ENCODE measurements around the gene GJA1.
"Not testable (repeated sequence)": the region's sequence is repeated elsewhere in the genome, so short reads cannot be mapped to it uniquely, and the experiment has no call there.

The GJA1 gene

GRCh38 chr6:121435444-121436069 is at the start of gene GJA1:
Gene GJA1 (plus strand): TSS chr6:121435646. CDS start chr6:121446848, 11,202 bp downstream.
- H3K4me3 ChIP-seq (ENCODE audit: control insufficient read depth, low read depth, low read length), result peak within 1 kb of the TSS; percentile 95
- no peak for TF ChIP-seq CTCF (IDR thresholded peaks at IDR 0.05; ENCODE audit: control insufficient read depth, insufficient read depth, low read depth, low read length, missing control alignments)
- DNase-seq (ENCODE audit: low read depth), result peak; percentile 58

- DNase-seq (ENCODE audit: low read depth); H3K4me3 ChIP-seq (ENCODE audit: control insufficient read depth, low read depth, low read length): not testable (repeated sequence)
Observed at GRCh38 chr6:121386551-121386950, 48.9 kb upstream of the GJA1 start.

- H3K4me3 ChIP-seq (ENCODE audit: control insufficient read depth, low read depth, low read length), result no peak overlapping the region
- no peak for DNase-seq (ENCODE audit: low read depth)
- TF ChIP-seq CTCF (IDR thresholded peaks at IDR 0.05; ENCODE audit: control insufficient read depth, insufficient read depth, low read depth, low read length, missing control alignments), result no peak
Observed at GRCh38 chr6:121389419-121389818, 46.0 kb upstream of the GJA1 start.

- no peak for TF ChIP-seq CTCF (IDR thresholded peaks at IDR 0.05; ENCODE audit: control insufficient read depth, insufficient read depth, low read depth, low read length, missing control alignments)
- no peak for DNase-seq (ENCODE audit: low read depth)
- no peak overlapping the region for H3K4me3 ChIP-seq (ENCODE audit: control insufficient read depth, low read depth, low read length)
Observed at GRCh38 chr6:121393731-121394505, 41.5 kb upstream of the GJA1 start.

- DNase-seq (ENCODE audit: low read depth), result no peak
- no peak for TF ChIP-seq CTCF (IDR thresholded peaks at IDR 0.05; ENCODE audit: control insufficient read depth, insufficient read depth, low read depth, low read length, missing control alignments)
Observed at GRCh38 chr6:121395736-121396135, 39.7 kb upstream of the GJA1 start.

GRCh38 chr6:121397188-121397587 is 38.3 kb upstream of the GJA1 start:
- not testable (repeated sequence) for DNase-seq (ENCODE audit: low read depth)

More at GRCh38 chr6:121395736-121396135, 39.7 kb upstream of the GJA1 start:
- no peak overlapping the region for H3K4me3 ChIP-seq (ENCODE audit: control insufficient read depth, low read depth, low read length)

GRCh38 chr6:121398127-121398526 is 37.3 kb upstream of the GJA1 start:
- DNase-seq (ENCODE audit: low read depth), result no peak
- TF ChIP-seq CTCF (IDR thresholded peaks at IDR 0.05; ENCODE audit: control insufficient read depth, insufficient read depth, low read depth, low read length, missing control alignments), result no peak
- H3K4me3 ChIP-seq (ENCODE audit: control insufficient read depth, low read depth, low read length), result no peak overlapping the region

More at GRCh38 chr6:121397188-121397587, 38.3 kb upstream of the GJA1 start:
- not testable (repeated sequence) for H3K4me3 ChIP-seq (ENCODE audit: control insufficient read depth, low read depth, low read length)

Measured in AG09309 (cell line).